Lung (tissue), 12 donors: ENCODE measurements around the gene SLC6A9. TPM values are rescaled to one million over a fixed set of nuclear protein-coding genes. Genes with fewer than 3 reads are reported as not detected.

Experiments
- ATAC-seq: fragments of 200-7000 bp; cut with Tn5 transposase; one replicate; pipeline ENCODE4 v1.9.1; 2020; ENCODE audit warnings: moderate number of reproducible peaks; ENCODE audit not compliant: insufficient read depth, low FRiP score
- DNase-seq, 3 donors: peaks; one replicate each; pipeline ENCODE4 v3.0.0-alpha.2; 2013 to 2017
- H3K27ac ChIP-seq, 2 donors: one replicate each; pipeline ENCODE4 v1.5.1; 2013; ENCODE audit warnings: mild to moderate bottlenecking in 2 of 2, moderate library complexity in 2 of 2, control low read depth in 1 of 2, inconsistent platforms in 1 of 2, low read depth in 1 of 2, low read length in 1 of 2
- H3K27me3 ChIP-seq, 3 donors: one replicate each; pipeline ENCODE4 v1.5.1; 2013; ENCODE audit warnings: low read length in 2 of 3; ENCODE audit not compliant: control insufficient read depth in 3 of 3, insufficient read depth in 3 of 3
- H3K36me3 ChIP-seq, 4 donors: one replicate each; pipeline ENCODE4 v1.5.1; 2013; ENCODE audit warnings: low read length in 4 of 4, mild to moderate bottlenecking in 1 of 4, moderate library complexity in 1 of 4; ENCODE audit not compliant: control insufficient read depth in 4 of 4, insufficient read depth in 4 of 4
- H3K4me1 ChIP-seq, 5 donors: one replicate each; pipeline ENCODE4 v1.5.1; 2013; ENCODE audit warnings: low read length in 5 of 5, mild to moderate bottlenecking in 2 of 5, moderate library complexity in 1 of 5; ENCODE audit not compliant: control insufficient read depth in 5 of 5, insufficient read depth in 5 of 5
- H3K4me3 ChIP-seq: one replicate; pipeline ENCODE4 v1.5.1; 2013; ENCODE audit warnings: mild to moderate bottlenecking, control low read depth, moderate library complexity
- H3K9ac ChIP-seq, 2 donors: one replicate each; pipeline ENCODE4 v1.5.1; 2013; ENCODE audit warnings: low read length in 2 of 2, control low read depth in 1 of 2; ENCODE audit not compliant: insufficient read depth in 1 of 2
- H3K9me3 ChIP-seq, 4 donors: one replicate each; pipeline ENCODE4 v1.5.1; 2013; ENCODE audit warnings: low read length in 3 of 4, mild to moderate bottlenecking in 1 of 4, moderate library complexity in 1 of 4; ENCODE audit not compliant: control insufficient read depth in 4 of 4, insufficient read depth in 3 of 4
- WGBS, 2 donors: extraction: QIAGEN DNeasy Blood & Tissue Kit; methylation state at CpG; one replicate each; pipeline ENCODE4 v1.1.7; 2013; 5-methylcytosine and 5-hydroxymethylcytosine counted together
- polyA plus RNA-seq, 2 donors: library from polyadenylated mRNA; stranded (reverse); fragments of 200-250 nt; gene quantifications; one replicate each; pipeline ENCODE4 v1.2.1, GENCODE V29; 2013
- total RNA-seq, 2 donors: library from RNA; depleted of rRNA in 1 of 2; stranded (reverse); fragments of >200 nt in 1 of 2; gene quantifications; one replicate each; pipeline ENCODE4 v1.2.1, GENCODE V29; 2014 to 2021
- TF ChIP-seq, protein P1 (sequence below): IDR thresholded peaks from 2 replicates; pipeline ENCODE4 v1.5.1; 2012; ENCODE audit warnings: mild to moderate bottlenecking; ENCODE audit errors: control extremely low read depth, extremely low read depth
- donor health status: control.
- donor health status: control.
- donor health status: Bipolar disorder and iron deficiency.
- donor health status: healthy.
- donor health status: DM: yes; HTN: yes; CAD: no.

SLC6A9 gene
- total and polyA plus RNA-seq, 4 donors: 8.7 to 29.9 (median 9.4) TPM

DNA sequence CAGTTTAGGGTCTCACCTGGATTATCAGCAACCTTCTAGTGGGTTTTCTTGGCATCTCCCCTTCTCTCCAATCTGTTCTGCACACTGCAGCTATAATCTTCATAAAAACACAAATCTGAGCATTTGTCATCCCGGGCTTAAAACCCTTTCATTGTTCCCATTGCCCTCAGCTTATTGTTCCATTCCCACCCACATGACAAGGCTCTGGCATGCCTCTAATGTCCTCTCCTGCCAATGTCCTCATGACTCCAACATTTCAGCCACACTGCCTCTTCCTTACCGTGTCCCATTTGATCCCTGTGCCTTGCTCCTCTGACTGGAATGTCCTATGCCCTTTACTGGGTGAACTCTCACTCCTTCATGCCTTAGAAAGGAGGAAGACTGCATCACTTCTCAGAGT is 68.9 kb downstream of the SLC6A9 start:
- Histone ChIP-seq H3K27ac (no peak overlapping the region), H3K36me3 (peaks cover 8 to 52% (median 15%) of the 10 kb centered on the region in 4 donors), H3K9me3 (no peaks in the 10 kb centered on the region), H3K4me1 (no peaks in the 10 kb centered on the region), H3K4me3 (no peak overlapping the region), H3K27me3 (no peaks in the 10 kb centered on the region), H3K9ac (no peak overlapping the region)
- TF ChIP-seq, protein P1, sequence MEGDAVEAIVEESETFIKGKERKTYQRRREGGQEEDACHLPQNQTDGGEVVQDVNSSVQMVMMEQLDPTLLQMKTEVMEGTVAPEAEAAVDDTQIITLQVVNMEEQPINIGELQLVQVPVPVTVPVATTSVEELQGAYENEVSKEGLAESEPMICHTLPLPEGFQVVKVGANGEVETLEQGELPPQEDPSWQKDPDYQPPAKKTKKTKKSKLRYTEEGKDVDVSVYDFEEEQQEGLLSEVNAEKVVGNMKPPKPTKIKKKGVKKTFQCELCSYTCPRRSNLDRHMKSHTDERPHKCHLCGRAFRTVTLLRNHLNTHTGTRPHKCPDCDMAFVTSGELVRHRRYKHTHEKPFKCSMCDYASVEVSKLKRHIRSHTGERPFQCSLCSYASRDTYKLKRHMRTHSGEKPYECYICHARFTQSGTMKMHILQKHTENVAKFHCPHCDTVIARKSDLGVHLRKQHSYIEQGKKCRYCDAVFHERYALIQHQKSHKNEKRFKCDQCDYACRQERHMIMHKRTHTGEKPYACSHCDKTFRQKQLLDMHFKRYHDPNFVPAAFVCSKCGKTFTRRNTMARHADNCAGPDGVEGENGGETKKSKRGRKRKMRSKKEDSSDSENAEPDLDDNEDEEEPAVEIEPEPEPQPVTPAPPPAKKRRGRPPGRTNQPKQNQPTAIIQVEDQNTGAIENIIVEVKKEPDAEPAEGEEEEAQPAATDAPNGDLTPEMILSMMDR: no peak
- no peak for DNase-seq
- ATAC-seq: no peak
- WGBS, 2 donors: 90 to 96% methylated on average over 2 of the region's 2 CpGs

DNA sequence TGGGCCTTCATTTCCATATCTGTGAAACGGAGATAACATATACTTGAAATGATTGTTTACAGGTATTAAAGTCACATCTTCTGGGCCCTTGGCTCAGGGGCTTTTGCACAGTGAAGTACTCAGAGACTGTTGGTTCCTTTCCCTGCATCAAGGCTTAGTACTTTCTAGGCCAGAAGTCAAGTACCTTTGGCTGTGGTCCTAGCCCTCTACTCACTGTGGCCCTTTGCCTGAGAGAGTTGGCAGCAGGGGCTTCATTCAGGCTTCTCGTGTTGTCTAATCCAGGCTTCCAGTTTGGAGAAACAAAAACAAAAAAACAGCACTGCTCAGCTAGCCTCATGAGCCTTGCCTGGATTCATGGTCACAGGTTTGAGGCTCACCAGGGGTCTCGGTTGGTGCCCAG is 69.6 kb downstream of the SLC6A9 start:
- no peak overlapping the region for H3K4me3 ChIP-seq
- H3K27me3 ChIP-seq: no peaks in the 10 kb centered on the region
- no peak overlapping the region for H3K9ac ChIP-seq
- WGBS, 2 donors: 88 to 94% methylated on average over 3 of the region's 3 CpGs
- peaks cover 14 to 55% (median 17%) of the 10 kb centered on the region in 4 donors for H3K36me3 ChIP-seq
- no peak for ATAC-seq
- TF ChIP-seq, protein P1: no peak
- H3K4me1 ChIP-seq: no peaks in the 10 kb centered on the region
- DNase-seq: no peak
- no peak overlapping the region for H3K27ac ChIP-seq
- H3K9me3 ChIP-seq: no peaks in the 10 kb centered on the region

DNA sequence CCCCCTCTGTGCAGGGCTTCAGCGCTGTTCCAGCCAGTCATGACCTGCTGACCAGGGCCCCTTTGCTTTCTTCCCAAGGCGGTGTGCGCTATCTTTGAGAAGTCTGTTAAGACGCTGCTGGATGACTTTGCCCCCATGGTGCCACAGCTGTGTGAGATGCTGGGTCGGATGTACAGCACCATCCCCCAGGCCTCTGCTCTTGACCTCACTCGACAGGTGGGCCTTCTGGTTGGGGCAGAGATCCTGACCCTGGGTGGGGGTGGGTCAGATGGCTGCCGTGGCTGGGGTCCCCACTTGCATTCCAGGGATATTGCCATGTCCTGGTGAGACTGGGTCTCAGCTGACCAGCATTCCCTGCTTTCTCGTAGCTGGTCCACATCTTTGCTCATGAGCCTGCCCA is 70.5 kb downstream of the SLC6A9 start:
- ATAC-seq (no peak), DNase-seq (no peak)
- H3K4me1 ChIP-seq: no peaks in the 10 kb centered on the region
- H3K9ac ChIP-seq: no peak overlapping the region
- WGBS, 2 donors: 92 to 93% methylated on average over 8 of the region's 8 CpGs
- no peaks in the 10 kb centered on the region for H3K9me3 ChIP-seq
- H3K27me3 ChIP-seq: no peaks in the 10 kb centered on the region
- TF ChIP-seq, protein P1: no peak
- no peak overlapping the region for H3K27ac ChIP-seq
- H3K4me3 ChIP-seq: no peak overlapping the region
- H3K36me3 ChIP-seq: peaks cover 16 to 53% (median 19%) of the 10 kb centered on the region in 4 donors
